ENCODE measurements around the gene PITPNM2. TPM values are rescaled to one million over a fixed set of nuclear protein-coding genes. Genes with fewer than 3 reads are reported as not detected.

The PITPNM2 gene
- total RNA-seq, 2 experiments from 2014 or later = 0.42 to 0.73 TPM

GRCh38 chr12:123164710-123165261 lies 13.9 kb upstream of the PITPNM2 start:
- DNase-seq (ENCODE audit: low spot score) = no peak
- no peak overlapping the region for H2AFZ ChIP-seq (ENCODE audit: low read length)
- no peak overlapping the region for H3K4me3 ChIP-seq (ENCODE audit: low read depth, low read length, poor library complexity, severe bottlenecking)
- no peak overlapping the region for H3K27ac ChIP-seq (ENCODE audit: low read depth, low read length, poor library complexity, severe bottlenecking)
- no peaks in the 10 kb centered on the region for H3K9me3 ChIP-seq (ENCODE audit: low read length)
- POLR2A ChIA-PET = interaction anchor here (0.6 to 0.8 kb wide), 5 partner anchors 18 to 995 kb away, joined by 3 to 12 read pairs (median 4); no protein-coding TSS in a partner anchor
- H3K79me2 ChIP-seq (ENCODE audit: insufficient read depth, low read depth, low read length) = no peaks in the 10 kb centered on the region
- H3K4me1 ChIP-seq (ENCODE audit: insufficient read depth, low read length, poor library complexity, severe bottlenecking) = no peaks in the 10 kb centered on the region
- H3K36me3 ChIP-seq (ENCODE audit: insufficient read depth, low read length) = peaks cover 77% of the 10 kb centered on the region
- BruUV-seq (replicated peaks) = no TSS peak
- TF ChIP-seq EZH2phosphoT487 (IDR thresholded peaks at IDR 0.05; ENCODE audit: borderline replicate concordance, low read depth, low read length) (no peak), CTCF (conservative IDR thresholded peaks at IDR 0.05; ENCODE audit: low read length) (no peak)
- no peak overlapping the region for H3K4me2 ChIP-seq (ENCODE audit: low read length)
- H4K20me1 ChIP-seq (ENCODE audit: insufficient read depth, low read length) = no peaks in the 10 kb centered on the region
- no peaks in the 10 kb centered on the region for H3K9me2 ChIP-seq (ENCODE audit: insufficient read depth, low read length)
- intact Hi-C loops (cut with micrococcal nuclease; ENCODE audit: unreplicated experiment) = no loop called here
- CTCF ChIA-PET (ENCODE audit: unreplicated experiment) = interaction anchor here (0.5 kb wide), 1 partner anchor 1616 kb away, joined by 4 read pairs; no protein-coding TSS in a partner anchor

GRCh38 chr12:123164222-123164621 lies 13.3 kb upstream of the PITPNM2 start:
- Histone ChIP-seq H3K4me2 (ENCODE audit: low read length) (no peak overlapping the region), H2AFZ (ENCODE audit: low read length) (no peak overlapping the region)

More at GRCh38 chr12:123164222-123164621, 13.3 kb upstream of the PITPNM2 start:
- H3K9me2 ChIP-seq (ENCODE audit: insufficient read depth, low read length) = no peaks in the 10 kb centered on the region
- no peaks in the 10 kb centered on the region for H3K9me3 ChIP-seq (ENCODE audit: low read length)
- no TSS peak for BruUV-seq (replicated peaks)
- intact Hi-C loops (cut with micrococcal nuclease; ENCODE audit: unreplicated experiment) = no loop called here
- no peaks in the 10 kb centered on the region for H3K4me1 ChIP-seq (ENCODE audit: insufficient read depth, low read length, poor library complexity, severe bottlenecking)
- H3K27ac ChIP-seq (ENCODE audit: low read depth, low read length, poor library complexity, severe bottlenecking) = no peak overlapping the region
- no peak overlapping the region for H3K4me3 ChIP-seq (ENCODE audit: low read depth, low read length, poor library complexity, severe bottlenecking)
- CTCF ChIA-PET (ENCODE audit: unreplicated experiment) = no interaction called here
- no peaks in the 10 kb centered on the region for H3K79me2 ChIP-seq (ENCODE audit: insufficient read depth, low read depth, low read length)
- peaks cover 82% of the 10 kb centered on the region for H3K36me3 ChIP-seq (ENCODE audit: insufficient read depth, low read length)
- DNase-seq (ENCODE audit: low spot score) = no peak
- POLR2A ChIA-PET = no interaction called here
- TF ChIP-seq EZH2phosphoT487 (IDR thresholded peaks at IDR 0.05; ENCODE audit: borderline replicate concordance, low read depth, low read length) = no peak
- no peak for TF ChIP-seq CTCF (conservative IDR thresholded peaks at IDR 0.05; ENCODE audit: low read length)
- H4K20me1 ChIP-seq (ENCODE audit: insufficient read depth, low read length) = no peaks in the 10 kb centered on the region

Data from OCI-LY7 (cell line).